HCEC 1CT (cell line): ENCODE measurements around the gene CFL2.
A peak's percentile ranks its signal among the peaks of the same experiment; 100 is the strongest.

ENCODE experiments used
- DNase-seq: peaks from one replicate; pipeline ENCODE4 v3.0.0-alpha.2; 2017

CFL2 gene

DNA sequence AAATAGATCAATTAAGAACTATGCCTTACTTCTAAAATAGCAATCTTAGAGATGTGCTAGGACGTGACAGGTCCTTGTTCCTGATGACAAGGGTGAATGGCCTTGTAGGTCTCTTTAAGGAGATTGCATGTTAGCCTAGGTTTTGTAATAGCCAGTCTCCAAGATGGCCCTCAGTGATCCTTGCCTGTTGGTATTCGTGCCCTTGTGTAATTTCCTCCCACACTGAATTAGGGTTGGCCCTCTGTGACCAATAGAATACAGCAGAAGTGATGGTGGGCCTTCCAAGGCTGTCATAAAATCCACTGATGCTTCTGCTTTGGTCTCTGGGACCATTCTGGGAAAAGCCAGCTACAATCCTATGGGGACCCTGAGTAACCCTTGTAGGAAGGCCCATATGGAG lies 46.3 kb downstream of the CFL2 start:
- no peak for DNase-seq

DNA sequence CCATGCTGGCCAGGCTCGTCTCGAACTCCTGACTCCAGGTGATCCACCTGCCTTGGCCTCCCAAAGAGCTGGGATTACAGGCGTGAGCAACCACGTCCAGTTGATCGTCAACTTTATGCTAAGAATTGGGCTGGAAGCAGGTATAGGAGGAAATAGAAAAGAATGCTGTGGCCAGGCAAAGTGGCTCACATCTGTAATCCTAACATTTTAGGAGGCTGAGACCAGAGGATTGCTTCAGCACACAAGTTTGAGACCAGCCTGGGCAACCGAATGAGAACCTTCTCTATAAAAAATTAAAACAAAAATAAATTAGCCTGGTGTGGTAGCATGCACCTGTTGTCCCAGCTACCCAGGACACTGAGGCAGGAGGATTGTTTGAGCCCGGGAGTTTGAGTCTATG lies 47.4 kb downstream of the CFL2 start:
- DNase-seq = no peak

DNA sequence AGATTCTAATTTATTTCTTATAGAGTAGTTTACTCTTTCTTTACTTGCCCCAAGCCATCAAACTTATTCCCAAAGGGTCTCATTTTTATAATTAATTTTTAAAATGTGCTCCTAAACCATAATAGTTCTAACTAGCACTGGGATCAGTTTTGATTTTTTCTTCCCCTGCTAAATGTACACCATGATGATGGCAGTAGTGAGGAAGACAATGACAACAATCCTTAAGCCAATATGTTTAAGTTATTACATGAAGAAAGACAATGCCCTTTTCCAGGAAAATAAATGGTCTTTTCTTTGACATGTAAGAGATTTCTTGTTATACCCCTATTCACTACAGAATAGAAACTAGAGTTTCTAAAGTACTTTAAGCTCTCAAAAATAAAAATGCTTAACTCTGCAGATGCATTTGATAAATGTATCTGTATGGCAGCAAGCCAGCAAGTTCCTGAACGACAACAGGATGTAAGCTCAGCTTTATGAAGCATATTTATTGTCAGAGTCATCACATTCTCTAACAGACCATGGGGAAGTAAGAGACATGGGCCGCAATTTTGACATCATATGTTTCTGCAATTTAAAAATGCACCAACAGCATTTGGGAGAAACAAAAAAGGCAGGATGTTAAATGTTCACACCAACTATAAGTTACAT lies 48.5 kb downstream of the CFL2 start:
- peak; percentile 94 for DNase-seq

GRCh38 chr14:34662561-34663088 lies 51.8 kb downstream of the CFL2 start:
- DNase-seq = no peak

GRCh38 chr14:34660796-34661195 lies 53.6 kb downstream of the CFL2 start:
- no peak for DNase-seq
